Muscle of leg (tissue), 11 donors: Measurements from ENCODE around the gene THY1. TPM values are rescaled to one million over a fixed set of nuclear protein-coding genes. Genes with fewer than 3 reads are reported as not detected.

ENCODE experiments used
- DNase-seq: peaks from one replicate; pipeline ENCODE4 v3.0.0; 2013
- H3K27ac ChIP-seq: one replicate; pipeline ENCODE4 v1.5.1; 2013; ENCODE audit warnings: mild to moderate bottlenecking, low read length, control low read depth
- H3K27me3 ChIP-seq: one replicate; pipeline ENCODE4 v1.6.1; 2013; ENCODE audit warnings: low read length; ENCODE audit not compliant: control insufficient read depth, insufficient read depth
- H3K36me3 ChIP-seq: one replicate; pipeline ENCODE4 v1.6.1; 2013; ENCODE audit warnings: low read length; ENCODE audit not compliant: control insufficient read depth, insufficient read depth
- H3K4me1 ChIP-seq: one replicate; pipeline ENCODE4 v1.6.1; 2013; ENCODE audit warnings: low read length; ENCODE audit not compliant: control insufficient read depth, insufficient read depth
- H3K4me3 ChIP-seq: one replicate; pipeline ENCODE4 v1.5.1; 2013; ENCODE audit warnings: low read length, control low read depth
- H3K9me3 ChIP-seq: replicated peaks from 2 replicates; pipeline ENCODE4 v1.6.1; 2013; ENCODE audit warnings: low read depth, low read length; ENCODE audit not compliant: control insufficient read depth
- WGBS: methylation state at CpG from one replicate; pipeline ENCODE4 v1.1.5; 2013; ENCODE audit warnings: missing lambda C conversion rate; ENCODE audit not compliant: insufficient coverage; 5-methylcytosine and 5-hydroxymethylcytosine counted together
- polyA plus RNA-seq, 8 donors: library from polyadenylated mRNA; unstranded; fragments of 120-200 nt; gene quantifications; one replicate each; pipeline versions ENCODE4 v1.2.1 to v1.2.3, GENCODE V29; 2013; ENCODE audit warnings: inconsistent platforms in 1 of 8, low replicate concordance in 1 of 8; ENCODE audit not compliant: insufficient read length in 8 of 8, insufficient read depth in 1 of 8
- total RNA-seq: library from RNA; stranded (reverse); fragments of 120-200 nt; gene quantifications from one replicate; pipeline ENCODE4 v1.2.4, GENCODE V29; 2013

The THY1 gene
- total and polyA plus RNA-seq, 9 donors = 89.3 to 202 (median 161) TPM

DNA sequence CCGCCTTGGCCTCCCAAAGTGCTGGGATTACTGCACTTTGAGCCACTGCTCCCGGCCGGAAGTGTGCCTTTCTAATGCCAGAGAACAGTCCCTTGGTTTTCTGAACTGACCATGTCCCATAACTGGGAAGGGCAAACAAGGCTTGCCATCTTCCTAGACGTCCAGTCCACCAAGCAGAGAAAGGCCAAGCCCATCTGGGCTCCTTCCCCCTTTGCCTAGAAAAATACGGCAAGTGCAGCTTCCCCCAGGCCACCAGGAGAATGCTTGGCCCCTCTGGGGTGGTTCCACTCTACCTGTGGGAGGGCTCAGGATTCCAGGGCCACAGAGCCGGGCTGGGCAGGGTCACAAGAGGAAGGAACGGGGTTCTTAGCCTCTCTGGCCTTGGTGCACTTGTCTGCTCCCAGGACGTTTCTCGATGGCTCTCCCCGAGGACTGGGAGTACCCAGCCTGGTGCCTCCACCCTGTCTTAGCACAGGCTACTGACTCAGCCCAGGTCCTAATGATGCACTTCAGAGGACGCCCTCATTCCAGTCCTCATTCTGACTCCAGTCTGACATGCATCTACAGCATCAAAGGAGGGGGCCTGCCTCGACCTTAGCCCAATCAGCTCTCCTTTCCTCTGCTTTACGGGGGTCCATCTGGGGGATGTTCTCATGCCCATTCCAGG lies 42.7 kb downstream of the THY1 start:
- Histone ChIP-seq H3K9me3 (no peaks in the 10 kb centered on the region), H3K36me3 (no peaks in the 10 kb centered on the region), H3K4me3 (peak overlapping the region; percentile 58), H3K27me3 (peaks cover 3% of the 10 kb centered on the region), H3K4me1 (peaks cover 66% of the 10 kb centered on the region), H3K27ac (peak overlapping the region; percentile 90)
- DNase-seq = peak; percentile 24
- WGBS = 61% methylated on average over 9 of the region's 13 CpGs

DNA sequence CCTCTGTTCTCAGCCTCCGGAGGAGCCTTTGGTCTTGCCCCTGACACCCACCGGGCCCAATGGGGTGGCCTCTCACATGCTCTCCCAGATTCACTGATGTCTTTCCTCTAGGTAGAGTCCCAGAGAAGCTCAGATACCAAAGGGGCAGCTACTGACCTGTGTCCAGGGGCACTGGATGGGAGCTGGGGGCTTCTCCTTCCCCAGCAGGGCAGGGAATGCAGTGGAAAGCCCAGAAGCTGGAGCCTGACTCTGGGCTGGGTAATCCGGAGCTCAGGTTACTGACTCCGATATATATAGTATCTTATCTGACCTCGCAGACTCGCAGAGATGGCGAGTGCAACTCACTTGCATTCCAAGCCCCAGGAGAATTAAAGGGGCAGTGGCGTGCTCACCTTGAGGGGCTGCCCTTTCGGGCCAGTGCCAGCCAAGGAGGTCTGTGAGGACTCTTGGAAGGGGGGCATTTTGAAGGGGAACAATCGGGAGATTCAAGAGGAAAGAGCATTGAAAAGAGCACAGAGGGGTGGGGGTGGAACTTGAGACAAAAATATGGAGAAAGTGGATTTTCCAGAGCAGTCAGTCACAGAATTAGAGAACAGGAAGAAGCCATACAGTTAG lies 44.0 kb downstream of the THY1 start:
- H3K27me3 ChIP-seq = peaks cover 3% of the 10 kb centered on the region
- DNase-seq = peak; percentile 65
- 44% methylated on average over 9 of the region's 10 CpGs for WGBS
- peak overlapping the region; percentile 44 for H3K4me3 ChIP-seq
- no peaks in the 10 kb centered on the region for H3K9me3 ChIP-seq
- peak overlapping the region; percentile 95 for H3K27ac ChIP-seq
- no peaks in the 10 kb centered on the region for H3K36me3 ChIP-seq
- peaks cover 79% of the 10 kb centered on the region for H3K4me1 ChIP-seq

DNA sequence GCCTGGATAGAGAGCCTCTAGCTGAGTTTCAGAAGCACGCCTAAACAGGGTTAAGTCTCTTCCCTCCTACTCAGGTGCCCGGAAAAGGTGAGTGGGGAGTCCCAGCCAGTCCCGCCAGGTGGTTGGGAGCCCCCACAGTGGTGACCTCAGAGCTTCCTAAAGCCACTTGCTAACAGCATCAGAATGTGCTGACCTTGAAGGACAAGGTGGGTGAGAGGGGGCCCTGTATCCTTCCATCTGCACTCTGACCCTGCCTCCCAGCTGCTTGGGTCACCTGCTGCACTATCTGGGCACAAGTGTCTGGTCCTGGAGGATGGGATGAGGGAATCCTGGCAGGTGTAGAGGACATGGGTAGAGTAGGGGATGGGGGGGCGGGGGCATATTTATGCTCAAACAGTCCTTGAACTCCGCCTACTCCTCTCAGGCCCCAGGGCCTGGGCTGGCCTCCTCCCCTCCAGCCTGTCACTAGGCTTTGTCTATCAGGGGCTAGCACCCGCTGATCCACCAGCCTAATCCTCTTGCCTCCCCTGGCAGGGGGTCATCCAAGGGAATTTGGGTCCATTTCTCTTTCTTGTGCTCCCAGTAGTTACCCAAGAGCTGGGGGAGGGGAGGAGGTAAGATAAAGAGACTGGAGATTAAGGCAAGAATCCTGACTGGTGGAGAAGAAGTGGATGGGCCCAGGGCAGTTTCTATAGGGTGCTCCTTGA lies 44.9 kb downstream of the THY1 start:
- peak overlapping the region; percentile 95 for H3K27ac ChIP-seq
- WGBS = no CpG with 5 or more reads among the region's 6 CpGs
- H3K4me1 ChIP-seq = peaks cover 84% of the 10 kb centered on the region

DNA sequence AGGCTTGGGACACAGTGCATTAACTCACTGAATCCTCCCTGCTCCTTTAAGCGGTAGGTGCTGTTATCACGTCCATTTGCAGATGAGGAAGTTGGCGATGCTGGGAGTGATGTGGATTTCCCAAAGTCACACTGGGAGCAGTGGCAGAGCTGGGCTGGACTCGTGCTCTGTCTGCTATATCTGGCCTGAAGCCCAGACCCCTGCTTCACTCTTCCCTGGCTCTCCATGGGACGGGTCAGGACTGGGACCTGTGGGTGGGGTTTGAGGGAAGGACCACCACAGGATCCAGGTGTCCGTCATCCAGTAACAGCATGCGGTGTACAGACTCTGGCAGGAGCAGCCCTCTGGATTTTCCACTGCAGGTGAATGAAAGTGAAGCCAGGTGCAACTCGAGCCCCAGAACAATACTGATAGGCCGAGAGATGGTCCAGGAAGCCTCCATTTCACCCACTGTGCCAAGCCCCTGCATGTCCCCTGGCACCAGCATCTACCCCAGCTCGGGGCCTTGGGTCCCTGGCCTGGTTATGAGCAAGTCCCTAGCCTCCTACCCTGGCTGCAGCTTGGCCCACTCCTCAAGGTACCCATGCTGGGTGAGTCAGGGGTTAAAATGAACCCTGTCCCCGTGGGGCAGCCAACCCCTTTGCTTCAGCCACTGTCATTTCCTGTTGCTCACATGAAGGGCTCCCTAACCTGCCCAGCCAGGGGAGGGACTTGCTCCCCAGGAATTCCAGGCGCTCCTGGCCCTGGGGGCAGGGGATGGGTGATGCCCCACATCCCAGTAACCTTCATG lies 45.7 kb downstream of the THY1 start:
- WGBS = 57% methylated on average over 6 of the region's 12 CpGs
- no peaks in the 10 kb centered on the region for H3K9me3 ChIP-seq
- H3K4me1 ChIP-seq = peaks cover 91% of the 10 kb centered on the region
- H3K36me3 ChIP-seq = peaks cover 12% of the 10 kb centered on the region
- peaks cover 3% of the 10 kb centered on the region for H3K27me3 ChIP-seq
- peak overlapping the region; percentile 22 for H3K4me3 ChIP-seq
- H3K27ac ChIP-seq = peak overlapping the region; percentile 95
- peak; percentile 27 for DNase-seq

More for the DNA sequence above, 44.9 kb downstream of the THY1 start:
- Histone ChIP-seq H3K4me3 (peak overlapping the region; percentile 44), H3K36me3 (peaks cover 4% of the 10 kb centered on the region), H3K27me3 (peaks cover 3% of the 10 kb centered on the region), H3K9me3 (no peaks in the 10 kb centered on the region)
- DNase-seq = no peak

DNA sequence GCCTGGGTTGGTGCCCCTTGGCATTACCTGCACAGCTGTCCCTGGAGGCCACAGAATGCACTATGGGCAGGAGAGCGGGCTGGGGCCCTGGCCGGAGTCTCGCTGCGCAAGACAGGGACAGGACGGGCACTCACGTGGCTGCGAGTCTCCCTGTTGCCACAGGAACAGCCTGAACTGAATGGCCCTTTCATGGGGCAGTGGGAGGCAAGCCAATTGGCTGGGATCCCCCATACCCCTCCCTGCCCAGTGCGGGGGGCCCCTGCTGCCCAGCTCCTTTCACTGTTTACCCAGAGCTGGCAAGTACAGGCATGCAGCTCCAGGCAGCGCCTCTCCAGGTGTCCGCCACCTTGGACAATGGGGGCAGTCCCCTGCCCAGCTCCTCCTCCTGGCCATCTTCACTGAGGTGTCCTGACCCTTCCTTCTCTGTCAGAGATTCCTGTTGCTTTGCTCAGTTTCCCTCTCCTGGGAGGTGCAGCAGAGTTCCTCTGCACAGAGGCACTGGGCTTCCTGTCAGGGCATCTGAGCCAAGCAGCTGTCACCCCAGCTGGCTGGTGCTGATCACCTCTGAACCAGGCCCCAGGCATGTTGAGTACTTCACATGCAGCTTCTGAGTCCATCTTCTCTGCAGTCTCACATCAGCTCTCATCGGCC lies 46.6 kb downstream of the THY1 start:
- no peaks in the 10 kb centered on the region for H3K9me3 ChIP-seq
- H3K27me3 ChIP-seq = peaks cover 3% of the 10 kb centered on the region
- WGBS = 62% methylated on average over 10 of the region's 11 CpGs
- H3K4me3 ChIP-seq = peak overlapping the region; percentile 23
- peak overlapping the region; percentile 95 for H3K27ac ChIP-seq
- H3K36me3 ChIP-seq = peaks cover 12% of the 10 kb centered on the region
- DNase-seq = peak; percentile 83
- peaks cover 94% of the 10 kb centered on the region for H3K4me1 ChIP-seq

DNA sequence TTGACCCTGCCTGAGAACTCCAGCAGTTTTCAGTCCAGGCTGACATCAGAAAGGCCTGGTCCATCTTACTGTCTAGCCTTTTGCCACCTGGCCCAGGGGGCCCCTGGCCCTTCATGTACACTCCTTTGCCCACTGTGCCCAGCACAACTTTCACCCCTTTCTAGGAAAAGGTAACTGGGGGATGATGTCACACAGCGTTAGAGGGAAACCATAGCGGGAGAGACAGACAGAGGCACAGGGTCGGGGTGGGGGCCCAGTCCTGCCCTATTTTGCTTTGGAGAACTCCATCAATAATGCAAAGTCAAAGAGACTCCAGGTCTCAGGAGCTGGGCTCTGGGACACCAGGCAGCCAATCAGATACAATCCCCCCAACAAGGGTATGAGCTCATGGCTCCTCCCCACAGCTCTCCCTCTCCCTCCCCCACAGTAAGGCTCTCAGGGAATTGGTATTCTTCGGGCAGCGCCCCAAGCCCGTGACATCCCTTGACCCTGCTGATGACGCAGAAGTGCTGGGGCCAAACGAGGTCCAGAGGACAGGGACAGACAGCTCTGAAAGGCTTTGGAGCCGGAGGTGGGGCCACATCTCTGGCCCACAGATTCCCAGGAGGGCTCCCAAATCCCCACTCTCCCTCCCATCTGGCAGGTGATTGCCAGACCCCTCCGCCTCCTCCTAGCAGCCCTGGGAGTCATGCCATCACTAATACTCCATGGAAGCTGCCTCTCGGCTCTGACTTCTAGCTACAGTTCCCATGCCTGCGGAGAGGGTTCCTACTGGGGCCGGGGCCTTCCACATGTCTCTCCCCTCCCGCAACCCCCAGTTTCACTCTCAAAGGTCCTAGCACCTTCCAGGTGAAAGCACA lies 47.4 kb downstream of the THY1 start:
- H3K27me3 ChIP-seq = no peaks in the 10 kb centered on the region
- 36% methylated on average over 11 of the region's 14 CpGs for WGBS
- H3K4me1 ChIP-seq = peaks cover 94% of the 10 kb centered on the region
- no peaks in the 10 kb centered on the region for H3K9me3 ChIP-seq
- peak; percentile 86 for DNase-seq
- peaks cover 12% of the 10 kb centered on the region for H3K36me3 ChIP-seq
- H3K27ac ChIP-seq = peak overlapping the region; percentile 95
- peak overlapping the region; percentile 23 for H3K4me3 ChIP-seq

DNA sequence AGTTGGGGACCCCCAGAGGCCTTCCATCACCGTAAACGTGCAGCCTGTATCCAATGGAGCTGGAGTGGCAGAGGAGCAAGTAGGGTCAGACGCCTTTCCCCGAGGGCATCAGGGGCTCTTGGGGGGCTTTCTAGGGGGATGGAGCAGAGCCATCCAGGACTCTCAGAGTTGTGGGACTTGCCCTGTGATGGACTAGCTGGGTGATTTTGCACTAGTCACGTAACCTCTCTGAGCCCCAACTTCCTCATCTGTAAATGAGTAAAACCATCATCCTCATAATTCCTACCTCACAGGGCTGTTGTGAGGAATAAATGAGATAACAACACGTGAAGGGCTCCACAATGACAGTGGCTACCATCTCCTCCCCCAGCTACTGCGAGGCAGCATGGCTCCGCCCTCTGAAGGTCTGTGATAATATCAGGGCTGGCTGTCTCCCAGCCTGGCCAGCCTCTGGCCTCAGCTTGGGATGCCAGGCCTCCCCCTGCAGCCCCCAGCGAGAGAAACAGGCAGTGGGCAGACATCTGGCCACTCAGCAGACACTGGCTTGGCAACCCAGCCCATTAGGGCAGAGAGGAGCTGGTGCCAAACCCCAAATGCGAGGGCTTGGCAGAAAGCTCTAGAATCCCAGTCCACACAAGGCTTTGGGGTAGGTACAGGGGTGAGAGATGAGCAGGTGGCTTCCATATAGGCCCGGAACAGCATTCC lies 48.2 kb downstream of the THY1 start:
- H3K27me3 ChIP-seq = no peaks in the 10 kb centered on the region
- H3K9me3 ChIP-seq = no peaks in the 10 kb centered on the region
- peaks cover 12% of the 10 kb centered on the region for H3K36me3 ChIP-seq
- H3K4me1 ChIP-seq = peaks cover 95% of the 10 kb centered on the region
- peak; percentile 72 for DNase-seq
- no peak overlapping the region for H3K4me3 ChIP-seq
- 47% methylated on average over 7 of the region's 11 CpGs for WGBS
- H3K27ac ChIP-seq = peak overlapping the region; percentile 95

DNA sequence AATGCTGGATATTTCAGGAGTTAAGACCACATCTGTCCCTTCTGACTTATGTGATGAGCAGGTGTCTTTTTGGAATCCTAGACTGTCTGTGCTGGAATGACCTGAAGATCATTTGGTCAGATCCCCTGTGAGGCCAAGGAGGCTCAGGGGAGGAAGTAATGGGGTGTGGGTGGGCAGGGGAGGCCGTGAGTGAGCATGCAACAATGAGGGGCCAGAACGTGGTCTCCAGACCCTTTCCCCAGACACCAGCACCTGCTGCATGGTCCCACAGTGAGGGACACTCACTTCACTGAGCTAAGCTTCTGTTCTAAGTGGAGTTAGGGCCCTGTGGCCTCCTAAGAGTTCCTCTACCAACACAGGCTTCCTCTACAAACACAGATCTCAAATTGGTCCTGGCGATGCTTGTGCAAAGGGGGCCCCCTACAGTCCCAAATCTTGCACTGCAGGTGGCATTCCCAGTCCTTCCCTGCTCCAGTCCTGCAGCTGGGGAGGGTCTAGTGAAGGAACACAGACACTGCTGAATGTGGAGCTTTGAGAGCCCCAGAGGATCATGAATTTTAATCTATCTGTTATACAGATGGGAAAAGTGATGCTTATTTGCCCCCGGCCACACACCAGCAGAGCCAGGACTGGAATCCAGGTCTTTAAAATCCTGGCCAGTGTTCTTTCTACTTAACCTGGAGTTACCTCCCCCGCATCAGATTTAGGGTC lies 48.9 kb downstream of the THY1 start:
- DNase-seq = peak; percentile 84
- Histone ChIP-seq H3K27ac (peak overlapping the region; percentile 95), H3K27me3 (no peaks in the 10 kb centered on the region), H3K36me3 (peaks cover 12% of the 10 kb centered on the region), H3K9me3 (no peaks in the 10 kb centered on the region), H3K4me3 (no peak overlapping the region), H3K4me1 (peaks cover 99% of the 10 kb centered on the region)
- 47% methylated on average over 3 of the region's 5 CpGs for WGBS
